Lower lobe of right lung (tissue), 2 donors: ENCODE measurements around the gene TST. TPM values are rescaled to one million over a fixed set of nuclear protein-coding genes. Genes with fewer than 3 reads are reported as not detected.
"Not testable (repeated sequence)": the region's sequence is repeated elsewhere in the genome, so short reads cannot be mapped to it uniquely, and the experiment has no call there.

Experiments
- ATAC-seq, 2 donors: fragments of 200-7000 bp; cut with Tn5 transposase; one replicate each; pipeline ENCODE4 v1.9.1; 2020 to 2022; ENCODE audit warnings: mild to moderate bottlenecking in 2 of 2, moderate library complexity in 2 of 2
- DNase-seq: peaks from one replicate; pipeline ENCODE4 v3.0.0-alpha.2; 2020
- H3K27ac ChIP-seq: fragments of 200-600 bp; one replicate; pipeline ENCODE4 v1.8.0; 2022
- H3K27me3 ChIP-seq: fragments of 200-600 bp; one replicate; pipeline ENCODE4 v1.8.0; 2022; ENCODE audit warnings: low read depth
- H3K36me3 ChIP-seq: fragments of 200-600 bp; one replicate; pipeline ENCODE4 v1.8.0; 2022; ENCODE audit warnings: mild to moderate bottlenecking
- H3K4me1 ChIP-seq: fragments of 200-600 bp; one replicate; pipeline ENCODE4 v1.8.0; 2022
- H3K4me3 ChIP-seq: fragments of 200-600 bp; one replicate; pipeline ENCODE4 v1.8.0; 2022; ENCODE audit warnings: mild to moderate bottlenecking
- H3K9me3 ChIP-seq: fragments of 200-600 bp; one replicate; pipeline ENCODE4 v1.8.0; 2022
- CTCF ChIP-seq: fragments of 200-600 bp; IDR thresholded peaks from one replicate; pipeline ENCODE4 v1.8.0; 2022; ENCODE audit warnings: antibody characterized with exemption, mild to moderate bottlenecking
- intact Hi-C: fragments of 100-400 bp; cut with DNase I; formaldehyde crosslinking; loops from one replicate; pipeline ENCODE4 v1.11.0; 2022
- total RNA-seq: library from RNA; stranded (reverse); fragmentation: NEBNext Ultra II Directional; extraction: Animal tissue kit (Norgen Biotek cat#: 25700); gene quantifications from one replicate; pipeline ENCODE4 v1.2.1, GENCODE V29; 2021
- donor health status: DM: no; HTN: yes; CAD: no; lungs with severe emphysema.

The TST gene
- total RNA-seq, 1 donor from 2014 or later, result 48.3 TPM

DNA sequence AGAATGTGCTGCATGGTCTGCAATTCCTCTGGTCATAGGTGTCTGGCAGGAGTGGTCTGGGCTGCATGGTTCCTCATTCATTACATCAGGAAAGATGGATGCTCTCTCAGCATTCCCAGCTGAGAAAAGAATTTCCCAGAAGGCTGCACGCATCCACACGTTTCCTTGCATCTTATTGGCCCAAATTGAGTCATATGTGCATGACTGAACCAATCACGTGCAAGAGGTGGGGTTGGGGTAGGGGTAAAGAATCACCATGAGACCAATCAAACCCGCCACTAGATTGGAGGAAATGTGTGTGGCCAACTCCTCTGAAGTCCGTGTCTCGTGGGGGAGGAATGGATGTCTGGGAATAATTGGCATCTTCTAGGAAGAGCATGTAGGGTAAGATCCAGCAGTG, 28.8 kb downstream of the TST start:
- H3K27ac ChIP-seq, result no peak overlapping the region
- DNase-seq (no peak), ATAC-seq (no peak)
- H3K4me3 ChIP-seq, result no peak overlapping the region
- no peak for TF ChIP-seq CTCF
- H3K27me3 ChIP-seq, result peaks cover 22% of the 10 kb centered on the region
- no peaks in the 10 kb centered on the region for H3K4me1 ChIP-seq
- intact Hi-C loops, result no loop called here
- H3K36me3 ChIP-seq, result no peaks in the 10 kb centered on the region
- peaks cover 11% of the 10 kb centered on the region for H3K9me3 ChIP-seq

DNA sequence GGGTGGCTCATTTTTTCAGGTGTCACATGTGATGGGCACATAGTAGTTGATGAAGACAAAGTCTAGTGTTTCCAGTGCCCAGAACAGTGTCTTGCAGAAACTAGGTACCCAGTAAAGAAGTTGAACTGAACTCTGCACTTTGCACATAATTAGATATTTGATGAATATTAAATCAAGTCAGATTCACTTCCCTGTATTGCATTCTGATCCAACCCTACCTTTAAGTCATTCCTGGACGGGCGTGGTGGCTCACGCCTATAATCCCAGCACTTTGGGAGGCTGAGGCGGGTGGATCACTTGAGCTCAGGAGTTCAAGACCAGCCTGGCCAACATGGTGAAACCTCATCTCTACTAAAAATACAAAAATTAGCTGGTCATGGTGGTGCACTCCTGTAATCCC, 30.2 kb downstream of the TST start:
- Histone ChIP-seq H3K9me3 (peaks cover 16% of the 10 kb centered on the region), H3K27me3 (peaks cover 28% of the 10 kb centered on the region)
- H3K36me3 ChIP-seq, DNase-seq, H3K4me3 ChIP-seq, intact Hi-C loops, H3K27ac ChIP-seq, ATAC-seq, H3K4me1 ChIP-seq: not testable (repeated sequence)

GRCh38 chr22:36988075-36988832, 31.0 kb downstream of the TST start:
- Histone ChIP-seq H3K36me3 (no peaks in the 10 kb centered on the region), H3K4me3 (no peak overlapping the region), H3K4me1 (no peaks in the 10 kb centered on the region), H3K9me3 (peaks cover 16% of the 10 kb centered on the region), H3K27ac (no peak overlapping the region), H3K27me3 (peaks cover 29% of the 10 kb centered on the region)
- ATAC-seq (no peak), DNase-seq (no peak)
- TF ChIP-seq CTCF, result no peak
- intact Hi-C loops, result no loop called here

GRCh38 chr22:36986242-36986821, 32.9 kb downstream of the TST start:
- DNase-seq, result no peak
- intact Hi-C loops, result no loop called here
- Histone ChIP-seq H3K4me3 (no peak overlapping the region), H3K9me3 (peaks cover 16% of the 10 kb centered on the region), H3K4me1 (no peaks in the 10 kb centered on the region), H3K36me3 (no peaks in the 10 kb centered on the region), H3K27ac (no peak overlapping the region), H3K27me3 (peaks cover 19% of the 10 kb centered on the region)
- peak; percentile 58 for TF ChIP-seq CTCF
- no peak for ATAC-seq

- Histone ChIP-seq H3K27me3 (peaks cover 10% of the 10 kb centered on the region), H3K4me3 (no peak overlapping the region), H3K9me3 (peaks cover 16% of the 10 kb centered on the region), H3K36me3 (no peaks in the 10 kb centered on the region), H3K27ac (no peak overlapping the region), H3K4me1 (no peaks in the 10 kb centered on the region)
- DNase-seq, result no peak
- ATAC-seq, result no peak
- TF ChIP-seq CTCF, result no peak
- intact Hi-C loops, result no loop called here
Observed at GRCh38 chr22:36985211-36985889, 33.9 kb downstream of the TST start.

GRCh38 chr22:36982136-36982535, 37.1 kb downstream of the TST start:
- no peak for ATAC-seq
- intact Hi-C loops, result no loop called here
- no peak overlapping the region for H3K4me3 ChIP-seq

More at GRCh38 chr22:36982136-36982535, 37.1 kb downstream of the TST start:
- peaks cover 7% of the 10 kb centered on the region for H3K27me3 ChIP-seq
- DNase-seq, result no peak
- peaks cover 16% of the 10 kb centered on the region for H3K9me3 ChIP-seq
- no peak for TF ChIP-seq CTCF
- peaks cover 7% of the 10 kb centered on the region for H3K4me1 ChIP-seq
- no peaks in the 10 kb centered on the region for H3K36me3 ChIP-seq
- H3K27ac ChIP-seq, result no peak overlapping the region
